GM12873 (cell line): ENCODE results near the gene ARMC5.

Source experiments
- TF ChIP-seq, protein P1 (sequence below): IDR thresholded peaks from 2 replicates; pipeline ENCODE4 v1.5.1; 2012; ENCODE audit warnings: low read depth, mild to moderate bottlenecking, moderate library complexity, low read length, control low read depth; ENCODE audit not compliant: insufficient read depth; ENCODE audit errors: missing control alignments

The ARMC5 gene

DNA sequence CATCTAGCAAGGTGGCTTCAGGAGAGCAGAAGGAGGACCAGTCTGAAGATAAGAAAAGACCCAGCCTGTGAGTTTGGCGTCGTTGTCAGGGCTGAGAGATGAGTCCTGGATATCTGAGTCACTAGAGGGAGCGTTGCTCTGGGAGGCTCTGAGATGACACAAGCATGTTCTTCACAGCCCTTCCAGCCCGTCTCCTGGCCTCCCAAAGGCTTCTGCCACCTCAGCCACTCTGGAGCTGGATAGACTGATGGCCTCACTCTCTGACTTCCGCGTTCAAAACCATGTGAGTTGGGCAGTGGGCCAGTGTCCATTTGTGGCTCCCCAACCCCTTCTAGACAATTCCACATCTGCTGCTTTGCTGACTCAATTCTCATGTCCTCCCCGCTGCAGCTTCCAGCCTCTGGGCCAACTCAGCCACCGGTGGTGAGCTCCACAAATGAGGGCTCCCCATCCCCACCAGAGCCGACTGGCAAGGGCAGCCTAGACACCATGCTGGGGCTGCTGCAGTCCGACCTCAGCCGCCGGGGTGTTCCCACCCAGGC lies 14.9 kb downstream of the ARMC5 start:
- TF ChIP-seq, protein P1, sequence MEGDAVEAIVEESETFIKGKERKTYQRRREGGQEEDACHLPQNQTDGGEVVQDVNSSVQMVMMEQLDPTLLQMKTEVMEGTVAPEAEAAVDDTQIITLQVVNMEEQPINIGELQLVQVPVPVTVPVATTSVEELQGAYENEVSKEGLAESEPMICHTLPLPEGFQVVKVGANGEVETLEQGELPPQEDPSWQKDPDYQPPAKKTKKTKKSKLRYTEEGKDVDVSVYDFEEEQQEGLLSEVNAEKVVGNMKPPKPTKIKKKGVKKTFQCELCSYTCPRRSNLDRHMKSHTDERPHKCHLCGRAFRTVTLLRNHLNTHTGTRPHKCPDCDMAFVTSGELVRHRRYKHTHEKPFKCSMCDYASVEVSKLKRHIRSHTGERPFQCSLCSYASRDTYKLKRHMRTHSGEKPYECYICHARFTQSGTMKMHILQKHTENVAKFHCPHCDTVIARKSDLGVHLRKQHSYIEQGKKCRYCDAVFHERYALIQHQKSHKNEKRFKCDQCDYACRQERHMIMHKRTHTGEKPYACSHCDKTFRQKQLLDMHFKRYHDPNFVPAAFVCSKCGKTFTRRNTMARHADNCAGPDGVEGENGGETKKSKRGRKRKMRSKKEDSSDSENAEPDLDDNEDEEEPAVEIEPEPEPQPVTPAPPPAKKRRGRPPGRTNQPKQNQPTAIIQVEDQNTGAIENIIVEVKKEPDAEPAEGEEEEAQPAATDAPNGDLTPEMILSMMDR: no peak

DNA sequence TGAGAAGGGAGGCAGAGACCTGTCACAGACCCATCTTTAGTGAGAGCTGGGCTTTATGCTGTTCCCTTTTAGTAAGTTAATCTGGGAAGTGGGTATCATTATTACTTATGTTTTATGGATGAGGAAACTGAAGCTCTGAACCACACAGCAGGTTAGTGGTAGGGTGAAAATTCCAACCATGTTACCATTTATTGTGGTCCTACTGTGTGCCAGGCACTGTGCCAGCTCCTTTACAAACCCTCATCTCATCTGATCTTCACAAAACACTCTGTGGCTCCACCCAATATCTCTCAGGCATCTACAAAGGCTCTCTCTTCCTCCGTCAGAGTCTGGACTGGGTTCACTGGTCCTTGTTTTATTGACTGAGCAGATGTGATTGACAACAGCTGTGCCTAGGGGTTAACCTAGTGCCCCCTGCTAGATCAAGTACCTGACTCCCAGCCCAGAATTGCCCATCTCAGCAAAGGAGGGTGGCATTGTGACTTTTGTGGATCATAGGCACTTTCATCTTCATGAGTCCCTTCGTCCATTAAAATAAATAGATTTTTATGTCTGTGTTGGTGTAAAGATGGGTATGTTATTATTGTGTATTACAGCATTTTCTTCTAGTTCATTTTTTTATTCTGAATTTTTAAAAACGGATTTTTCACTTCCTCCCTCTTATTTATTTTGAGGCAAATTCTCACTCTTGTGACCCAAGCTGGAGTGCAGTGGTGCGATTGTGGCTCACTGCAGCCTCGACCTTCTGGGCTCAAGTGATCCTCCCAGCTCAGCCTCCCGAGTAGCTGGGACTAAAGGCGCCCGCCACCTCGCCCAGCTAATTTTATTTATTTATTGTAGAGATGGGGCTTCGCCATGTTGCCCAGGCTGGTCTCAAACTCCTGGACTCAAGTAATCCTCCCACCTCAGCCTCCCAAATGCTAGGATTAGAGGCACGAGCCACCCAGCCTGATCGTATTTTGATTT lies 15.8 kb downstream of the ARMC5 start:
- TF ChIP-seq, protein P1: no peak

DNA sequence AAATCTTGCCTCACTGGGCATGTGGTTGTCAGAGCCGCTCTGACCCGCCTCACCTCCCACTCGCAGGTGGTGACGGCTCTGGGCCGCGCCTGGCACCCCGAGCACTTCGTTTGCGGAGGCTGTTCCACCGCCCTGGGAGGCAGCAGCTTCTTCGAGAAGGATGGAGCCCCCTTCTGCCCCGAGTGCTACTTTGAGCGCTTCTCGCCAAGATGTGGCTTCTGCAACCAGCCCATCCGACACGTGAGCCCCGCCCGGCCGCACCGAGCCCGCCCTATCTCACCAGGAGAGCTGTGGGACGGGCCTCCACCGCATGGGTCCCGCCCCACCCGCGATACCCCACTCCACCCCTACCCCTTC lies 16.6 kb downstream of the ARMC5 start:
- TF ChIP-seq, protein P1: no peak

DNA sequence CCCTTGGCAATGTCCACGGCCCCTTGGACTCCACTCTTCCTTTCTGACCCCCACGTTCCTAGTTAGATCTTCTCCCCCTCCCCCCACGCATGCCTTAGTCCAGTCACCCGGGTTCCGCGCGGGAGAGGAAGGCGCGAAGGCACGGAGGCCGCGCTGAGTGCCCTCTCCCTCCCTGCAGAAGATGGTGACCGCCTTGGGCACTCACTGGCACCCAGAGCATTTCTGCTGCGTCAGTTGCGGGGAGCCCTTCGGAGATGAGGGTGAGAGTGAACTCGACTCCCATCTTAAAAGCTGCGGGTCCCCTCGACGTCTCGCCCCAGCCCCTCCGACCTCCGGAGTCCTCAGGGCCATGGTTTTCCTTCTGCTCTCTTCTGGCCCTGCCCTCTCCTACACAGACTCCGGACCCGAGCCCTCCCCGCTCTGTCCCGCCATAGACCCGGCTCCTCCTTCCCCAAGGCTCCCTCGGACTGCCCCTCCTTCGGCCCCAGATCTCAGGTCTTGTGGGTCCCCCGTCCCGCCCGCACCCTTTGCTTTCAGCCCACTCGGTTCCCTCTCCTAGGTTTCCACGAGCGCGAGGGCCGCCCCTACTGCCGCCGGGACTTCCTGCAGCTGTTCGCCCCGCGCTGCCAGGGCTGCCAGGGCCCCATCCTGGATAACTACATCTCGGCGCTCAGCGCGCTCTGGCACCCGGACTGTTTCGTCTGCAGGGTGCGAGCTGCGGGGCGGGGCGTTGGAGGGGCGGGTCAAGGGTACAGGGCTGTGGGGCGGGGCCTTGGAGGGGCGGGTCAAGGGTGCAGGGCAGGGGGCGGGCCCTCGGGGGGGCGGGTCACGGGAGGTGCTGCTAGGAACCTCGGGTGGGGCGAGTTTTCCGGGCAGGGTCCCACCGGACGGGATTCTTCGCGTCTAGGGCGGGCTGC lies 17.3 kb downstream of the ARMC5 start:
- TF ChIP-seq, protein P1: no peak

DNA sequence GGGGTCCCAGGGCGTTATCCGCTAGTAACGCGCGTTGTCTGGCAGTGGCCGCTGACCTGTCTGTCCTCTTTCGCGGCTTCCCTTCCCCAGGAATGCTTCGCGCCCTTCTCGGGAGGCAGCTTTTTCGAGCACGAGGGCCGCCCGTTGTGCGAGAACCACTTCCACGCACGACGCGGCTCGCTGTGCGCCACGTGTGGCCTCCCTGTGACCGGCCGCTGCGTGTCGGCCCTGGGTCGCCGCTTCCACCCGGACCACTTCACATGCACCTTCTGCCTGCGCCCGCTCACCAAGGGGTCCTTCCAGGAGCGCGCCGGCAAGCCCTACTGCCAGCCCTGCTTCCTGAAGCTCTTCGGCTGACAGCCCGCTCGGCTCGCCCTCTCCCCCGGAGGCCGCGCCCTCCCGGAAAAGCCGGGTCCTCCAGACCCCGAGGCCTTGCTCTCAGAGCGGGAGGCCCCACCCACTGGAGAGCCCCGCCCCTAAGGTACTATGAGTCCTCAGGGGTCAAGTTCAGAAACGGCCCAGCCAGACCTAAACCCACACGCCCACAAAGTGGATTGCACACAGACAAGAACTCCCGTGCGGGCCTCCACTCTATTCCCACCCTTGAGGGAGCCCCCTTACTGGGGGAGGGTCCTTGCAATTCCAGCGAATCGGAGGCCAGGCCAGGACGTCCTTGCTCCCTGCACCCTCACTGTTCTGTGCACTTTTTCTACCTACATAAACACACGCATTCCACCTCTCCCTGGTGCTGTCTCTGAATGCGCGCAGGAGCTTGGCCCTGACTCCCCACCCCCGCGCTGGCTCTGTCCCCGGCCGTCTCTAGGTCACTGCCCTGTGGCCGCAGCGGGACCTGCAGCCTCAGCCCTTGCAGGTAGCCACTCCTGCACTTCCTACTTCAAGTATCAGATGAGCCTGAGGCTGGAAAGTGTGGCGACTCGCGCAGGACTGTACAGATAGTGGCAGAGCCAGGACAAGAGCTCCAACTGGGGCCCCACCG lies 18.2 kb downstream of the ARMC5 start:
- TF ChIP-seq, protein P1: no peak

DNA sequence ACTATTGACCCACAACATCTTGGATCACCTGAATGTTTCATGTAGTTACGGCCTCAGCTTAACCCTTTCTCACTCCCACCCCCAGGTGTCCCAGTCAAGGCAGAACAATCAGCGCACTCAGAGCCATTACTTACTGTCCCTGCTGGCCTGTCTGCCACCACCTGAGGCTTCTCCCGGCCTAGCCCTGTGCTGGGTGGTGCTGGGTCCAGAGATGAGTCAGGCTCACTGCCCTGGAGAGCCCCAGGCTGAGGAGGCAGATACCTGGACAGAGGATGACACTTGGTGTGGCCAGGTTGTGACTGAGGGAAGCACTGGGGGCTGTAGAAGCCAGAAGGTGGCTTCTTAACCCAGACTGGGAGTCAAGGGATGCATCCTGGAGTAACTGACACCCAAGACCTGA lies 19.7 kb downstream of the ARMC5 start:
- TF ChIP-seq, protein P1: no peak
